B cell (primary cell): ENCODE results near the gene FAM120A. TPM values are rescaled to one million over a fixed set of nuclear protein-coding genes. Genes with fewer than 3 reads are reported as not detected.

Source experiments
- ATAC-seq: fragments of 200-7000 bp; cut with Tn5 transposase; one replicate; pipeline ENCODE4 v1.10.0; 2021; ENCODE audit warnings: low read depth, mild to moderate bottlenecking, moderate number of reproducible peaks, moderate library complexity
- CTCF ChIA-PET: fragments of 350-600 bp; sonication (Branson Sonifier 250); formaldehyde crosslinking; loops from one replicate; lab custom pipeline; 2021; ENCODE audit warnings: antibody characterized with exemption, inconsistent platforms; lab: Charles Lee
- POLR2A ChIA-PET: fragments of 350-600 bp; sonication (Branson Sonifier 250); formaldehyde crosslinking; loops from one replicate; lab custom pipeline; 2021; ENCODE audit warnings: antibody characterized with exemption; lab: Charles Lee
- DNase-seq: peaks from one replicate; pipeline ENCODE4 v3.0.0; 2013
- H2AFZ ChIP-seq: 2 replicates; pipeline ENCODE4 v1.6.1; 2012; ENCODE audit warnings: mild to moderate bottlenecking, low read depth, low read length; ENCODE audit not compliant: insufficient read depth, poor library complexity, severe bottlenecking
- H3K27ac ChIP-seq, 2 donors: 1 replicate in 1 of 2; 2 replicates in 1 of 2; pipeline ENCODE4 v1.5.1; 2012 to 2013; ENCODE audit warnings: low read length in 2 of 2, mild to moderate bottlenecking in 2 of 2, moderate library complexity in 1 of 2
- H3K27me3 ChIP-seq, 4 experiments: fragments of 200-600 bp in 1 of 4; sonication (generic) in 1 of 4; replicated peaks in 1 of 4; 1 replicate in 2 of 4; 2 replicates in 2 of 4; pipeline versions ENCODE4 v1.6.1 to v1.7.0; 2013 to 2016; ENCODE audit warnings: low read length in 3 of 4, mild to moderate bottlenecking in 2 of 4, mixed read lengths in 1 of 4, moderate library complexity in 1 of 4; ENCODE audit not compliant: insufficient read depth in 4 of 4, control insufficient read depth in 3 of 4; ENCODE audit errors: control extremely low read depth in 1 of 4
- H3K36me3 ChIP-seq, 2 experiments: replicated peaks in 1 of 2; 1 replicate in 1 of 2; 2 replicates in 1 of 2; pipeline versions ENCODE4 v1.6.1 to v1.7.1; 2013; ENCODE audit warnings: low read length in 1 of 2; ENCODE audit not compliant: insufficient read depth in 2 of 2, control insufficient read depth in 1 of 2; ENCODE audit errors: control extremely low read depth in 1 of 2, extremely low read depth in 1 of 2
- H3K4me1 ChIP-seq, 2 donors: fragments of 200-600 bp in 1 of 2; sonication (generic) in 1 of 2; 1 replicate in 1 of 2; 2 replicates in 1 of 2; pipeline versions ENCODE4 v1.5.1 to v1.6.1; 2013 to 2017; ENCODE audit warnings: low read length in 2 of 2; ENCODE audit not compliant: control insufficient read depth in 2 of 2, insufficient read depth in 2 of 2
- H3K4me2 ChIP-seq: replicated peaks from 2 replicates; pipeline ENCODE3; 2012; ENCODE audit warnings: mild to moderate bottlenecking, low read depth, low read length; ENCODE audit not compliant: poor library complexity, severe bottlenecking
- H3K4me3 ChIP-seq, 5 experiments: fragments of 200-600 bp in 1 of 5; sonication (generic) in 1 of 5; 1 replicate in 3 of 5; 2 replicates in 2 of 5; pipeline versions ENCODE4 v1.5.1 to v1.7.0; 2011 to 2016; ENCODE audit warnings: low read length in 4 of 5, mild to moderate bottlenecking in 4 of 5, low read depth in 2 of 5, control low read depth in 1 of 5, moderate library complexity in 1 of 5; ENCODE audit not compliant: insufficient read depth in 1 of 5; ENCODE audit errors: control extremely low read depth in 1 of 5, extremely low read depth in 1 of 5
- H3K79me2 ChIP-seq: fragments of 200-600 bp; sonication (generic); one replicate; pipeline ENCODE4 v1.6.0; 2016; ENCODE audit warnings: low read length; ENCODE audit not compliant: control insufficient read depth, insufficient read depth
- H3K9ac ChIP-seq: fragments of 200-600 bp; sonication (generic); 2 replicates; pipeline ENCODE4 v1.6.1; 2017; ENCODE audit warnings: mild to moderate bottlenecking, low read length, moderate library complexity
- H3K9me3 ChIP-seq, 3 donors: one replicate each; pipeline versions ENCODE4 v1.6.1 to v1.7.1; 2013; ENCODE audit warnings: low read length in 2 of 3; ENCODE audit not compliant: control insufficient read depth in 2 of 3, insufficient read depth in 1 of 3; ENCODE audit errors: control extremely low read depth in 1 of 3
- H4K20me1 ChIP-seq: 2 replicates; pipeline ENCODE4 v1.6.0; 2012; ENCODE audit warnings: mild to moderate bottlenecking, low read length; ENCODE audit not compliant: insufficient read depth, control insufficient read depth, poor library complexity, severe bottlenecking
- H3K27ac Mint-ChIP-seq: one replicate; pipeline ENCODE4 v1.8.0; 2021; ENCODE audit warnings: mixed read lengths
- H3K27me3 Mint-ChIP-seq: one replicate; pipeline ENCODE4 v1.8.0; 2021; ENCODE audit warnings: mixed read lengths
- H3K4me1 Mint-ChIP-seq: one replicate; pipeline ENCODE4 v1.8.0; 2021; ENCODE audit warnings: mixed read lengths
- H3K4me3 Mint-ChIP-seq: one replicate; pipeline ENCODE4 v1.8.0; 2021; ENCODE audit warnings: mixed read lengths
- H3K9me3 Mint-ChIP-seq: one replicate; pipeline ENCODE4 v1.8.0; 2022; ENCODE audit warnings: mixed read lengths; ENCODE audit not compliant: insufficient read depth
- CTCF ChIP-seq: fragments of 200-600 bp; IDR thresholded peaks from one replicate; pipeline ENCODE4 v1.8.0; 2022; ENCODE audit warnings: antibody characterized with exemption, mild to moderate bottlenecking
- EZH2 ChIP-seq: IDR thresholded peaks from 2 replicates; pipeline ENCODE4 v1.6.1; 2012; ENCODE audit warnings: borderline replicate concordance, low read depth, mild to moderate bottlenecking, moderate library complexity, low read length; ENCODE audit not compliant: insufficient read depth, poor library complexity, severe bottlenecking
- WGBS: methylation state at CpG from one replicate; pipeline ENCODE4 v1.1.5; 2013; ENCODE audit warnings: missing lambda C conversion rate; ENCODE audit not compliant: insufficient coverage; 5-methylcytosine and 5-hydroxymethylcytosine counted together
- intact Hi-C: fragments of 100-400 bp; cut with micrococcal nuclease; formaldehyde crosslinking; loops from one replicate; pipeline ENCODE4 v1.10.0; 2022
- polyA plus RNA-seq: library from polyadenylated mRNA; depleted of rRNA; stranded (reverse); fragments of >200 nt; gene quantifications from 2 replicates; pipeline ENCODE4 v1.2.3, GENCODE V29; 2012
- total RNA-seq, 2 donors: library from RNA; stranded (reverse); fragments of 120-200 nt in 1 of 2; gene quantifications; 1 replicate in 1 of 2; 2 replicates in 1 of 2; pipeline versions ENCODE4 v1.2.3 to v1.2.4, GENCODE V29; 2013 to 2022

FAM120A gene
- total and polyA plus RNA-seq, 2 donors (not counting 1 experiment from before 2014, with no cell fraction given): 48.4 to 105 TPM

DNA sequence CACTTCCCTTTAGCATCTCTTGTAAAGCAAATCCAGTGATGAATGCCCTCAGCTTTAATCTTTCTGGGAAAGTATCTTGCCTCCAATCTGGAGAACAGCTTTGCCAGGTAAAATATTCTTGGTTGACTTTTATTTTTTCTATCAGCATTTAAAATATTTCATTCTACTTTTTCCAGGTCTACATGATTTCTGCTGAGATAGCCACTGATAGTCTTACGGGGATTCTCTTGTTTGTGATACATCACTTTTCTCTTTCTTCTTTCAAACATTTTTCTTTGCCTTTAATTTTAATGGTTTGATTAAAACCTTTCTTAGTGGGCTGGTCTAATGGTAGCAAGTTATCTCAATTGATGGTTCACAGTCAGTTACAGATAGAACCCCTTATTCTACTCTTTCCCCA, 33.9 kb upstream of the FAM120A start:
- no peak overlapping the region for H3K4me3 Mint-ChIP-seq
- H3K4me1 ChIP-seq: no peaks in the 10 kb centered on the region
- no peaks in the 10 kb centered on the region for H4K20me1 ChIP-seq
- no peak for ATAC-seq
- peaks cover 3% of the 10 kb centered on the region for H3K9me3 Mint-ChIP-seq
- peaks cover 0 to 20% (median 7%) of the 10 kb centered on the region in 4 experiments for H3K27me3 ChIP-seq
- H3K9me3 ChIP-seq: peaks cover 4 to 38% (median 26%) of the 10 kb centered on the region in 3 donors
- no peak overlapping the region for H3K4me3 ChIP-seq
- no peaks in the 10 kb centered on the region for H3K79me2 ChIP-seq
- POLR2A ChIA-PET: no interaction called here
- intact Hi-C loops: no loop called here
- DNase-seq: no peak
- H3K4me2 ChIP-seq: no peak overlapping the region
- no CpG with 5 or more reads among the region's 1 CpG for WGBS
- H3K27ac Mint-ChIP-seq: no peak overlapping the region
- H3K27ac ChIP-seq: no peak overlapping the region
- no peak overlapping the region for H2AFZ ChIP-seq
- no peaks in the 10 kb centered on the region for H3K4me1 Mint-ChIP-seq
- no peaks in the 10 kb centered on the region for H3K36me3 ChIP-seq
- no peak overlapping the region for H3K9ac ChIP-seq
- no peak for TF ChIP-seq CTCF
- no peak for TF ChIP-seq EZH2
- H3K27me3 Mint-ChIP-seq: peaks cover 28% of the 10 kb centered on the region
- CTCF ChIA-PET: no interaction called here

DNA sequence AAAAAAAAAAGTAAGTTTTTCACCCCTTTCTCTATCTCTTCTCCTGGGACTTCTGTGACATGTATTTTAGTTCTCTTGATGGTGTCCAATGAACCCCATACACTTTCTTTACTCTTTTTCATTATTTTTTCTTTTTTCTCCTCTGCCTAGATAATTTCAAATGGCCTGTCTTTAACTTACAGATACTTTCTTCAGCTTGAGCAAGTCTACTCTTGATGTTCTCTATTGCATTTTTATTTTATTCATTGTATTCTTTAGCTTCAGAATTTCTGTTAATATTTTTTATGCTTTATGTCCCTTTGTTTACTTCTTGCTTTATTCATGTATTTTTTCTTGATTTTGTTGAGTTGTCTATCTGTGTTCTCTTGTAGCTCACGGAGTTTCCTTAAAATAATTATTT, 32.5 kb upstream of the FAM120A start:
- H3K36me3 ChIP-seq: no peaks in the 10 kb centered on the region
- peaks cover 3% of the 10 kb centered on the region for H3K9me3 Mint-ChIP-seq
- H3K27ac Mint-ChIP-seq: no peak overlapping the region
- no peak overlapping the region for H3K4me3 Mint-ChIP-seq
- H3K9ac ChIP-seq: no peak overlapping the region
- no peak overlapping the region for H2AFZ ChIP-seq
- intact Hi-C loops: no loop called here
- POLR2A ChIA-PET: no interaction called here
- H4K20me1 ChIP-seq: no peaks in the 10 kb centered on the region
- H3K4me1 ChIP-seq: no peaks in the 10 kb centered on the region
- H3K79me2 ChIP-seq: no peaks in the 10 kb centered on the region
- no peak overlapping the region for H3K4me2 ChIP-seq
- no peak overlapping the region for H3K27ac ChIP-seq
- TF ChIP-seq EZH2 (no peak), CTCF (no peak)
- peaks cover 0 to 20% (median 7%) of the 10 kb centered on the region in 4 experiments for H3K27me3 ChIP-seq
- peaks cover 4 to 38% (median 26%) of the 10 kb centered on the region in 3 donors for H3K9me3 ChIP-seq
- ATAC-seq (no peak), DNase-seq (no peak)
- H3K4me1 Mint-ChIP-seq: no peaks in the 10 kb centered on the region
- WGBS: no CpG with 5 or more reads among the region's 1 CpG
- peaks cover 23% of the 10 kb centered on the region for H3K27me3 Mint-ChIP-seq
- no peak overlapping the region for H3K4me3 ChIP-seq
- CTCF ChIA-PET: no interaction called here
